Astrocyte of the spinal cord (primary cell): ENCODE results near the gene MYO16.
"Not testable (repeated sequence)": the region's sequence is repeated elsewhere in the genome, so short reads cannot be mapped to it uniquely, and the experiment has no call there.

Experiments
- DNase-seq: peaks from one replicate; pipeline ENCODE4 v3.0.0; 2011; ENCODE audit warnings: low read depth, low spot score
- H3K4me3 ChIP-seq: 2 replicates; pipeline ENCODE4 v1.5.1; 2011; ENCODE audit warnings: low read depth, mild to moderate bottlenecking, low read length, moderate library complexity
- CTCF ChIP-seq: IDR thresholded peaks from 2 replicates; pipeline ENCODE4 v1.5.1; 2012; ENCODE audit warnings: low read depth, mild to moderate bottlenecking, low read length, inconsistent platforms
- in situ Hi-C: cut with HindIII; loops from 2 replicates; pipeline ENCODE4 v1.10.0; 2017; ENCODE audit warnings: low sequenced_read_pairs

Gene MYO16

GRCh38 chr13:108985166-108985565 is 355.8 kb downstream of the MYO16 start:
- in situ Hi-C loops = no loop called here
- H3K4me3 ChIP-seq = no peak overlapping the region
- no peak for DNase-seq
- TF ChIP-seq CTCF = no peak

GRCh38 chr13:108987517-108987916 is 358.1 kb downstream of the MYO16 start:
- TF ChIP-seq CTCF = no peak
- no peak overlapping the region for H3K4me3 ChIP-seq
- in situ Hi-C loops = no loop called here
- DNase-seq = no peak

GRCh38 chr13:108987944-108988343 is 358.5 kb downstream of the MYO16 start:
- no peak for TF ChIP-seq CTCF
- in situ Hi-C loops = no loop called here
- DNase-seq = no peak

GRCh38 chr13:108991416-108991815 is 362.0 kb downstream of the MYO16 start:
- in situ Hi-C loops, DNase-seq, H3K4me3 ChIP-seq: not testable (repeated sequence)

More at GRCh38 chr13:108987944-108988343, 358.5 kb downstream of the MYO16 start:
- H3K4me3 ChIP-seq = no peak overlapping the region

GRCh38 chr13:108993346-108993745 is 363.9 kb downstream of the MYO16 start:
- in situ Hi-C loops = no loop called here
- DNase-seq = no peak
- H3K4me3 ChIP-seq = no peak overlapping the region
- no peak for TF ChIP-seq CTCF

GRCh38 chr13:108996430-108996829 is 367.0 kb downstream of the MYO16 start:
- no peak for TF ChIP-seq CTCF
- DNase-seq = no peak
- no peak overlapping the region for H3K4me3 ChIP-seq
- in situ Hi-C loops = no loop called here

GRCh38 chr13:109000207-109000606 is 370.8 kb downstream of the MYO16 start:
- H3K4me3 ChIP-seq = no peak overlapping the region
- TF ChIP-seq CTCF = no peak
- no peak for DNase-seq
- in situ Hi-C loops = no loop called here
